Type B pancreatic cell (in vitro differentiated cells): Measurements from ENCODE around the gene HILPDA. TPM values are rescaled to one million over a fixed set of nuclear protein-coding genes. Genes with fewer than 3 reads are reported as not detected.
A peak's percentile ranks its signal among the peaks of the same experiment; 100 is the strongest.

ENCODE experiments used
- DNase-seq: peaks from one replicate; pipeline ENCODE4 v3.0.0; 2021; ENCODE audit warnings: mixed read lengths; ENCODE audit not compliant: unreplicated experiment; ENCODE audit errors: extremely low spot score
- H3K27ac Mint-ChIP-seq: 2 replicates; pipeline ENCODE4 v1.8.0; 2021; ENCODE audit warnings: mild to moderate bottlenecking, mixed read lengths
- H3K27me3 Mint-ChIP-seq: 2 replicates; pipeline ENCODE4 v1.8.0; 2021; ENCODE audit warnings: mixed read lengths
- H3K36me3 Mint-ChIP-seq: 2 replicates; pipeline ENCODE4 v1.8.0; 2021; ENCODE audit warnings: mixed read lengths
- H3K4me1 Mint-ChIP-seq: one replicate; pipeline ENCODE4 v1.8.0; 2021; ENCODE audit warnings: mixed read lengths; ENCODE audit not compliant: unreplicated experiment
- H3K4me3 Mint-ChIP-seq: 2 replicates; pipeline ENCODE4 v1.8.0; 2021; ENCODE audit warnings: mild to moderate bottlenecking, mixed read lengths
- H3K9me3 Mint-ChIP-seq: 2 replicates; pipeline ENCODE4 v1.8.0; 2021; ENCODE audit warnings: mixed read lengths
- total RNA-seq: library from RNA; stranded (reverse); gene quantifications from 2 replicates; pipeline ENCODE4 v1.2.1, GENCODE V29; 2021; ENCODE audit warnings: low replicate concordance
- TF ChIP-seq, protein P1 (sequence below): fragments of 200-600 bp; sonication (generic); conservative IDR thresholded peaks from 2 replicates; pipeline ENCODE4 v1.5.0; 2021; ENCODE audit warnings: antibody characterized with exemption, mild to moderate bottlenecking

The HILPDA gene
- total RNA-seq, 1 donor from 2014 or later: 36.0 TPM

GRCh38 chr7:128434413-128435326, 21.0 kb upstream of the HILPDA start:
- Mint-ChIP-seq H3K27me3 (peaks cover 3% of the 10 kb centered on the region), H3K4me3 (no peak overlapping the region), H3K4me1 (peaks cover 12% of the 10 kb centered on the region), H3K27ac (no peak overlapping the region), H3K36me3 (no peaks in the 10 kb centered on the region), H3K9me3 (no peaks in the 10 kb centered on the region)
- no peak for DNase-seq
- TF ChIP-seq, protein P1, sequence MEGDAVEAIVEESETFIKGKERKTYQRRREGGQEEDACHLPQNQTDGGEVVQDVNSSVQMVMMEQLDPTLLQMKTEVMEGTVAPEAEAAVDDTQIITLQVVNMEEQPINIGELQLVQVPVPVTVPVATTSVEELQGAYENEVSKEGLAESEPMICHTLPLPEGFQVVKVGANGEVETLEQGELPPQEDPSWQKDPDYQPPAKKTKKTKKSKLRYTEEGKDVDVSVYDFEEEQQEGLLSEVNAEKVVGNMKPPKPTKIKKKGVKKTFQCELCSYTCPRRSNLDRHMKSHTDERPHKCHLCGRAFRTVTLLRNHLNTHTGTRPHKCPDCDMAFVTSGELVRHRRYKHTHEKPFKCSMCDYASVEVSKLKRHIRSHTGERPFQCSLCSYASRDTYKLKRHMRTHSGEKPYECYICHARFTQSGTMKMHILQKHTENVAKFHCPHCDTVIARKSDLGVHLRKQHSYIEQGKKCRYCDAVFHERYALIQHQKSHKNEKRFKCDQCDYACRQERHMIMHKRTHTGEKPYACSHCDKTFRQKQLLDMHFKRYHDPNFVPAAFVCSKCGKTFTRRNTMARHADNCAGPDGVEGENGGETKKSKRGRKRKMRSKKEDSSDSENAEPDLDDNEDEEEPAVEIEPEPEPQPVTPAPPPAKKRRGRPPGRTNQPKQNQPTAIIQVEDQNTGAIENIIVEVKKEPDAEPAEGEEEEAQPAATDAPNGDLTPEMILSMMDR: no peak

DNA sequence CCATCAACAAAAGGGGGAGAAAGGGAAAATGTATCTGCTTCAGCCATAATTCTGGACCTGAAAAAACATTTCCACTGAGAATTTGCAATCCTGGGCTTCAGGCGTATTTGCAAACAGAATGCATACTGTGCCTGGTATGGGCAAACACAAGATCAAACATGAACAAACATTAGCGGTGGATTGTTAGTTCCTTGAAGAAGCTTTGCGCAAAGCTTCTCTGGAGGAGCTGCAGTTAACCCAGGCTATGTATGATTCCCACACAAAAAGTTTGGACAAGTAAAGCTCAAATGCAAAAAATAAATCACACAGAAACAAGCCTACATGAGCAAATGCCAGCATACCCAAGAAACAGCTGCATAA, 20.4 kb upstream of the HILPDA start:
- no peak overlapping the region for H3K27ac Mint-ChIP-seq
- H3K4me1 Mint-ChIP-seq: peaks cover 12% of the 10 kb centered on the region
- DNase-seq: no peak
- H3K36me3 Mint-ChIP-seq: no peaks in the 10 kb centered on the region
- TF ChIP-seq, protein P1: no peak
- no peak overlapping the region for H3K4me3 Mint-ChIP-seq
- H3K27me3 Mint-ChIP-seq: peaks cover 3% of the 10 kb centered on the region
- no peaks in the 10 kb centered on the region for H3K9me3 Mint-ChIP-seq

- no peak for DNase-seq
- H3K4me1 Mint-ChIP-seq: peaks cover 7% of the 10 kb centered on the region
- H3K27ac Mint-ChIP-seq: no peak overlapping the region
- TF ChIP-seq, protein P1: no peak
- H3K9me3 Mint-ChIP-seq: no peaks in the 10 kb centered on the region
- H3K36me3 Mint-ChIP-seq: no peaks in the 10 kb centered on the region
- H3K27me3 Mint-ChIP-seq: peaks cover 3% of the 10 kb centered on the region
- no peak overlapping the region for H3K4me3 Mint-ChIP-seq
These were observed 18.0 kb upstream of the HILPDA start for GRCh38 chr7:128437426-128438332.

GRCh38 chr7:128442356-128442755, 13.3 kb upstream of the HILPDA start:
- no peaks in the 10 kb centered on the region for H3K36me3 Mint-ChIP-seq
- no peak overlapping the region for H3K27ac Mint-ChIP-seq
- H3K4me1 Mint-ChIP-seq: peaks cover 3% of the 10 kb centered on the region
- no peaks in the 10 kb centered on the region for H3K9me3 Mint-ChIP-seq
- peaks cover 6% of the 10 kb centered on the region for H3K27me3 Mint-ChIP-seq
- no peak for DNase-seq
- TF ChIP-seq, protein P1: no peak
- H3K4me3 Mint-ChIP-seq: no peak overlapping the region

GRCh38 chr7:128443831-128444600, 11.7 kb upstream of the HILPDA start:
- no peaks in the 10 kb centered on the region for H3K36me3 Mint-ChIP-seq
- H3K9me3 Mint-ChIP-seq: no peaks in the 10 kb centered on the region
- peaks cover 6% of the 10 kb centered on the region for H3K27me3 Mint-ChIP-seq
- no peak for DNase-seq
- H3K27ac Mint-ChIP-seq: peak overlapping the region; percentile 30
- TF ChIP-seq, protein P1: no peak
- no peak overlapping the region for H3K4me3 Mint-ChIP-seq
- peaks cover 3% of the 10 kb centered on the region for H3K4me1 Mint-ChIP-seq
